ENCODE results near the gene NPAS3.

NPAS3 gene

DNA sequence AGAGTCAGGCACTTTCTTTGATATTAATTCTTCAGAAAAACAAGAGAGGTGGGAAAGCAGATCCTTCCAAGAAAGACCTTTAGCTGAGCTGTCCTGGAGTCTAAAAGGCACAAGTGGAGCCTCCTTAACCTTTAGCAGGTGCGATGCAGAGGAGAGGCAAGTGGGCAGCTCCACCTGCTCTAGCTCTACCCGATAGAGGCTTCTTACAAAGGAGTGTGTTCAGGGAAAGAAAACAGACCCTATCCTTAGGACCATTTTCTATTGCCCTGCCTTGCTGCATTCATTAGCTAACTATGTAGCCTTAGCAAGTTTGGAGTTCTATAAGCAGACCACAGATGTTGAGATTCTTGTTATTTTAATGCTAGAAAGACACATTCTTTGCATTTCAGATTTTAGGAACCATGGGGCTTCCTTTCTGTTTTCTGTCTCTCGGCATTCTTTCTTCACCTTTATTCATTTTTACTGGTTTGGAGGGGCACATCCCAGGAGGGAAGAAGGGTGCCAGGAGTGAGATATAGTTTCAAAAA, 797.7 kb downstream of the NPAS3 start:
- no peak for DNase-seq

DNA sequence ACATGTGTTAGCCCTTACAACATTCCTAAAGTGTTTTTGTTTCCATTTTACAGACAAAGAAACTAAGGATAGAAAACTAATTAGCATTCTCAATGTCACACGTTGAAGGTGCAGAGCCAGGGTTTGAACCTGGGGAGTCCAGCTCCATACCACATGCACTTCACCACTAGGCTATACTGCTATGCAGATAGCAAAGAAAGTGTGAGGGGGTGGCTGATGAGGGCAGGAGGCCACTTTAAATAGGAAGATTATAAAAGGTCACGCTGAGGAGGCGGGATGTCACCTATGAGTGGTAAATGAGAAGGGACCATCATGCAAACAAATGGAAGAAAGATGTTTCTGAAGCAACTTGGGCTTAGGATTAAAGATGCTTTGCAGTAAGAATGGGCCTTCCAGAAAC, 798.3 kb downstream of the NPAS3 start:
- no peak for DNase-seq

DNA sequence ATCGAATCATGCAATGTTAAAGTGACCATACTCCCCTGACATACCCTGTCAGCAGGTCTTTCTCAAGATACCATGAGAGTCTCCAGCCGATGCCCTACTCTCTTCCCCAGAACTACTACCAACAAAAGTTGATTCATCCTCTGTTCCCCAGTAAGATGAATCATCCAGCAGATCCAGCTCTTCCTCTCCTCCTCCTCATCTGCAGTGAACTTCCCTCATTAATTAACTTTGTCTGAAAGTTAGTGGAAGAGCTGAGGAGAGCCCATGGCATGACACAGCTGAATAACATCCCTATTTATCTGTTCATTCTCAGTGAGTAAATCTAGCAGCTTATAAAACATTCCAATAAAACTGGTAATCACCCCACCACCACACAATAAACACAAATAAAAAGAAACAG, 798.8 kb downstream of the NPAS3 start:
- no peak for DNase-seq

DNA sequence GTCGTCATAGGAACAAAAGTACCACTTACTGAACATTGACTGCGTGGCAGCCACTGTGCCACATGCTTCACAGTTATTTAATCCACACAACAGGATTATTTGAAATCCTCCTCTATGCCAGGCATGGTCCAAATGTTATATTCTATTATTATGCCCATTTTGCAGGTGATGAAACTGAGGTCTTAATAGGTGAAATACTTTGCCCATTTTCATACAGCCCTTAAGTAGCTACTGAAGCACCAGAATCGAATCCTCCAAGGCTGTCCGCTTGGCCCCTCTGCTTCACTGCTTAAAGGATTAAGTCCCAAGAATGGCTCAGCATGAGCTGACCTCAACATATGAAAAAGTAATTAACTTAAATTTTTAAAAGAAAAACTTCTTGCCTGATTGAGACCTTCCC, 799.4 kb downstream of the NPAS3 start:
- no peak for DNase-seq

DNA sequence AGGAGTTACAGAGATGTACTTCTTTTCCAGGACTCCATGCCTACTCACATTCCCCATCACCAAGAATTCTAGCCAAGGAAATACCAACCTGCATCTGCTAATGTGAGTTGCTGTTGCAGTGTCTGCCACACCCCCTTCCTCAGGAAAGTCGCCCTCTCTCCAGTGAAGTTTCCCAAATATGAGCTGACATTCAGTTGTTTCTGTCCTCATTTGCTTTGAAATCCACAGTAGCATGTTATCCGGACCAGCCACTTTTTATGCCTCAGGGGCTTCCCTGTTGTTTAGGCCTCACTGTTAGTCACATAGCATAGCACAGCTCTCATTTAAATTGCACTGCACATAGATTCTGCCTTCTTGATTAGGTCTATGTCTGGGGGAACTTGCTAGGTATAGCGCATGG, 799.8 kb downstream of the NPAS3 start:
- no peak for DNase-seq

DNA sequence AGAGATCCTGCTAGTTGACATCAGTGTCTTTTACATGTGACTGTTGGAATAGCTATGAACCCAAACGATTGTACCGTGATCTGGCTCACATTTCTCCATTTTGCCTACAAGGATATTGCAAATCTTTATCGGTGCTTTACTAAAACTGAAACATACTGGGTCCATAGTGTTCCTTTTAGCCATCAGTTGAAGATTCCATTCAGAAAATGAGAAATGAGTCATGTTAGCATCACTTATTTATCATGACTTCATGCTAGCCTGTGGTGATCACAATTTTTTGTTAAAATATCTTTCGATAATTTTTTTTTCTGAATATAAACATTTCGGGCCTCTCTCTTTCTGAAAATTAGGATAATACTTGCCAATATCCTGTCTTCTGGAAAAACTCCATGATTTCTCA, 801.9 kb downstream of the NPAS3 start:
- DNase-seq: no peak

DNA sequence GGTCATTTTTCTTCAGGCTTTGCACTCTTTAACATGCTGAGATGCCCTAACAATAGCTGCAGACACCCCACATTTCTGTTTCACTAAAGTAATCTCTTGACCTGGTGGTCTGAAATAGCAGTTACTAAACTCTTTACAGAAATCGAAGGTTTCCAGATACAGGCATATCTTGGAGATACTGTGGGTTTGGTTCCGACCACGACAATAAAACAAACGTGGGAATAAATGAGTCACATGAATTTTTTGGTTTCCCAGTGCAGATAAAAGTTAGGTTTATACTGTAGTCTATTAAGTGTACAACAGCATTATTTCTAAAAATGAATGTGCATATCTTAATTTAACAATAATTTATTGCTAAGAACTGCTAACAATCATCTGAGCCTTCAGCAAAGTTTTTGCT, 803.5 kb downstream of the NPAS3 start:
- no peak for DNase-seq

DNA sequence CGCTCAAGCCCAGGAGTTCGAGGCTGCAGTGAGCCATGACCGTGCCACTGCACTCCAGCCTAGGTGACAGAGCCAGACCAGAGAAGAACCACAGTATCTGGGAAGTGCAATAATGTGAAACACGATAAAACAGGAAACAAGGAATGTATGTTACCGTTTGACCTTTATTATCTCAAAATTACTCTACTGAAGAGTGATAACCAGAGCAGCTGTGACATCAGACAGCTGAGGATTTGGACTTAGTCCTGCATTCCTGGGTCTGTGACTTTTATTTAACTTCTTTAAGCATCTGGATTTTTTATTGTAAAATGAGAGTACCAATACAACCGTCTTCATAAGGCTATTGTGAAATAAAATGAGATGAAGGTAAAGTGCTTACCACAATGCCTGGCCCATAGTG, 806.5 kb downstream of the NPAS3 start:
- DNase-seq: no peak

DNA sequence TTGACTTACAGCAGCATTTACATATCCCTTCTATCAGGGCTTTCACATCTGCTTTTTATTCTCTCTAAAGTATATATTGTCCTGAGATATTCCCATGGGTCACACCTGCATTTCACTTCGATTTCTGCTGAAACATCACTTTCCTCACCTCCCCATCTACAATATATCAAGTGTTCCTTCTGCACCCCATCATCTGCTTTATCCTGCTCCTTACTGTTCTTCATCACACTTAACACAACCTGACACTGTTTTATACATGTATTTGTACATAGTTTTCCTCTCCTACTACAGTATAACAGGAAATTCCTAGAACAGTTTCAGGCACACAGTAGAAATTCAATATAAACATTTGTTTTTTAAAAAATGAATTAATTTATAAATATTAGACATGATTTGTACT, 809.1 kb downstream of the NPAS3 start:
- DNase-seq: no peak

DNA sequence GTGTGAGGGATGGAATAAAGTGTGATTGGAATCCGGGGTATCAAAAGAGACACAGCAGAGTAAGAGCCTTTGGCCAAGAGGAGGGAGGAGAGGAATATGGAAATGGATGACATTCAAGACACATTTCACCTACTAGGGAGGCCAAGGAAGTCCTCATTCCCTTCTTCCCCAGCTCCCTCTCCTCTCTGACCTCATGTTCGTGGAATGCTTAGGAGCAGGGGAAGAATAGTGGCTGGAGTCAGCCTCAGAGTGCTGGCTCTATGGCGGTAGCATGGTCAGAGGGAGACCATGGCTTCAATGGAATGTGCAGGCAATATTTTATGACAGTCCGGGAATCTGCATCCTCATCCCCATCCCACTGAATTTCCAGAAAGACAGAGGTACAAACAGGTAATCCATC, 815.6 kb downstream of the NPAS3 start:
- DNase-seq: no peak

DNA sequence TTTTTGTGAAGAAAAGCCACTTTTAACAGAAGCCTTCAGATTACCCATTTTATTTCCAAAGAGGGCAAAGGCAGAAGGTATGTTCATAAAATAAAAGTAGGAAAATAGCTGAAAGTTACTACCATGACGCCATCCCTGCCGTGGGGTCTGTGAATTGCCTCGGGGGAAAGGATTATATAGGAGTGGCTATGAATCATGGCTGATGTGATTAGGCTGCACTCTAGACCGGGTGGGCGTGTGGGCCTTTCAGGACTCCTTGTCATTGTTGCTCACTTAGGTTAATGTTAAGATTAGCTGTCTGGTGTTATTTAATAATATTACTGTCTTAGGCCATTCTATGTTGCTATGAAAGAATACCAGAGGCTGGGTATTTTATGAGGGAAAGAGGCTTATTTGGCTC, 816.7 kb downstream of the NPAS3 start:
- no peak for DNase-seq

DNA sequence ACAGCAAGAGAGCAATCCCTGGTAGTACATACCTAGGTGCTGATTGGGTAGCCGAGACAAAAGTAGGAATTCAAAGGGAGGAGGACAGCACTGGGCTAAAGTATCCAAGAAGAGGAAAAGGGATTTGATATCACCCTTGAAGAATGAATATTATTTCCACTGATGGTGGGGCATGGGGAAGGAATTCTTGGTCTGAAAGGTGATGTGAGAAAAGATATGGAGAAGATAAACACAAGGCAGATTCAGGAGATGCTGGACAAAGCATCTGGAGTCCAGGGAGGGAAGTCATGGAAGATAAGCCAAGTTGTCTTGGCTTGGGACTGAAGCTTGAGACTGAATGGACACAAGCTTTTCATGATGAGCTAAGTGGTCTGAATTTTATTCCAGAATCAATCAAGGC, 818.2 kb downstream of the NPAS3 start:
- DNase-seq: no peak

DNA sequence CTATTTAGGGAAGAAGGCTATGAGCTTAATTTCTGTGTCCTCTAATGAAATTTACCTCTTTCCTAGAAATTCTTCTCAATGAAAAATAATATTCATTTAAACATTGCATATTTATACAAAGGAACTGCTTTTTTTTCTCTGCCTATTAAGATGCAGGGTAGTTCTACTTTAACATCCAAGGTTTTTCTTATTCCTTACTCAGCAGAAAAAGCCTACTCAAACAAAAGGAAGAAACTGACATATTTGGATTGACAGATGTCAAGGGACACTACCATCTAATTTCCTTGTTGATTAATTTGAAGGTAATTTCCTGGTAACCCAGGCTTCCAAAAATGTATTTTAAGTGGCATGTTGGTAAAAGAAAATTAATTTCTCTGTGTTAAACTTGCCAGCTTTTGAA, 819.9 kb downstream of the NPAS3 start:
- DNase-seq: no peak

DNA sequence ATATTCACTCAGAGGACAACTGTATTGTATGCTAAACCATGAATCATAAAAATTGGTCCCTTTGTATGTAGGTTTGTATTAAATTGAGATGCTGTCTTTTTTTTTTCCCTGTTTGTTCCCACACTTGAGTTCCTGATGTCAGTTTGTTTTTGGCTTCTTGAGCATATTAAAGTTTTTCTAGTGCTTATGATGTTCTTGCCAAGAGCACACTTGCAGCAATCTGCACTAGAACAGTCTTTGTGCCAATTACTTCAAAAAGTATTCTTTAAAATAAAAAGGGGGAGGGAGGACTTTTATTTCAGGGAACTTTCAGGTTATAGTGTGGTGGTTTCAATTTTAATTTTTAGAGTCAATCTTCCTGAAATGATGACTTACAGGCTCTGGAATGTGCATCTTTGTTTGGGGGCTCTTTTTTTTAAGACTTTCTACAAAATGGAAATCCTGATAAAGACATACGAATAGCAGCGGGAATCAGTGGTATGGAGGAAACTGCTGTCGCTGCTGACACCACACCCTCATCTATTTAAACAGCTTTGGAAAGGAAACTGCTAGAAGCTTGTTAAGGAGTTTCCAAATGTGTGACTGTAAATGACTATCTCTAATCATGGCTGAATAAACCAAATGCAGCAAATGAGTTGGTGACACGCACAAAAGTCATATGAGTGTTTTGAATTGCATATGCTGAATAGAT, 823.6 kb downstream of the NPAS3 start:
- DNase-seq: no peak

DNA sequence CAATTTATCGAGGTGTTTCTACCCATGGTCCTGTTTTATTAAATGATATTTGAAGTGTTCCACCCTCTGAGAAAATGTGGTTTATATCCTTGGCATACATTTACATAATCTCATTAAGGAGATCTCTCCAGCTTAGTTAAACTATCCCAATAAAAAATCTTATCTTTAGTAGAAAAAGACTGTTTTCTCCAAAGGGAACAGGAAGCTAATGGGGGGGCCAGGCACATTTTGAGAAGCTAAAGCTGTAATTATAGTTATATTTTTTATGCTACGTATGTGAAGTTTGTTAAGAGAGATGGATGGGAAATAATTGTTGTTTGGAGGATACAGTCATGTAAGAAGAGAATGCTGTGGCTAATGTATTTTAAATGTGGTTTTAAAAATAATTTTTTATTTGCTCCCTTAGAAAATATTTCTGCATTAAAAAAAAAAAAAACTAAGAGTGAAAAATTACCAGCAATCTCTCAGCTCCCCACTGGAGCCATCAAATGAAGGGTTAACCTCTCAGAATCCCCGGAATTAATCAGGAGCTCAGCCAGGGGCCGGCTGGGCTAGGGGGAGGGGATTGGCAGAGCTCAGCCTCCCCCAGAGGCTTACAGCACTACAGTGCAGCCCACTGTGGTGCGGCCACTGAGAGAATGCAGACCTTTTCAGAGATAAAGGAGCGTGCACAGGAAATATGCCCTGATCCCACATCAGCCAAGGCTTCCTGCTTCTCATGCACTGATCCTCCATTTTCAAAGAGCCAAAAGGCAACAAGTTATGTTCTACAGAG, 826.4 kb downstream of the NPAS3 start:
- DNase-seq: no peak

DNA sequence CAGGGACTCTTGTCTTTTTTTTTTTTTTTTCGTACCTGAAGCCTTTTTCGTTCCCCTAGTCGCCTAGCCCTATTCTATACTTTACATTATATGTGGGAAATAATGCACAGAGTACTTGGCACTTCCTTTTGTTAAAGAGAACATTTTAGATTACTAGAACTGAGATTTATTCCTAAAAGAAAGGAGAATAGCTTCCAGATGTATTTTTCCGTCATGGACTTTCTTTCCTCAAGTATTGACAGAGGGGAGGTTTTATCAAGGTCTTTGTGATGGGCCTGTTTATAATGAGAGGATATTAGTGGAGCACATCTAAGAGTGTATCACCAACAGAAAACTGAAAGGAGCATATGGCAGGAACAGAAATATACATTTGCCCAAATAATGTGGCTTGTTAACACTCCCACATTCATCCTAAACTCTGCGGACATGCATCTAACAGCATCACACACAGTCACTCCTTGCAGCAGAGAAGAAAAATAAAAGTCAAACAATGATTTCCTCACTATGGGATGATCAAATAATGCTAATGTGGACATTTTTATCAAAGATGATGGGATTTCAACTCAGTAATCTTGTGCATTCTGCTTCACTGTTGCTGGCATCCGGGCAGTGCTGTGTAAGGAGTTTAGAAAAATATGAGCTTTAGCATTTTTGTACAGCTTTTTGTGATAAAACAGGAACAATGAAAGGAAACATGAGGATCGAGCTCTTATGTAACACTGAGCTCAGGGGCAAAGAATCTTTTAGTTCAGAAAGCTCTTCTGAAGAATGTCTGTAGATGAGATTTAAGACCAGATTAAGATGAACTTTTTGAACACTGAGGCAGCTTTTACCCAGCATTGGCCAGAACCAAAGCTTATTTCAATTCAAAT, 829.1 kb downstream of the NPAS3 start:
- no peak for DNase-seq

DNA sequence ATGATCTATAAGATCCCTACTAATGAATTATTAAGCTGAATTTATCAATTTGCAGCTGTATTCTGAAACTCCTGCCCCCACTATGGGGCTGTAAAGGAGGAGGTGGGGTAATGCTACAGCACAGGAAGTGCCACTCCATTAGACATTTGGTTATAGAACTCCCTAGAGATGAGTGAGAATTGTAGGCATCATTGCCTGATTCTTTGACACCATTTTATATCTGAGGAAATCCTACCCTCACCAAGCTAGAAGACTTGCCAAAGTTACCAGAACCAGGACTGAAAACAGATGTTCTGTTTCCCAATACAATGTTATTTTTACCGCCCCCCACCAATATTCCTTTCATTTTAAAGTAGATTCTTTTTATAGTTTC, 829.8 kb downstream of the NPAS3 start:
- DNase-seq: no peak

DNA sequence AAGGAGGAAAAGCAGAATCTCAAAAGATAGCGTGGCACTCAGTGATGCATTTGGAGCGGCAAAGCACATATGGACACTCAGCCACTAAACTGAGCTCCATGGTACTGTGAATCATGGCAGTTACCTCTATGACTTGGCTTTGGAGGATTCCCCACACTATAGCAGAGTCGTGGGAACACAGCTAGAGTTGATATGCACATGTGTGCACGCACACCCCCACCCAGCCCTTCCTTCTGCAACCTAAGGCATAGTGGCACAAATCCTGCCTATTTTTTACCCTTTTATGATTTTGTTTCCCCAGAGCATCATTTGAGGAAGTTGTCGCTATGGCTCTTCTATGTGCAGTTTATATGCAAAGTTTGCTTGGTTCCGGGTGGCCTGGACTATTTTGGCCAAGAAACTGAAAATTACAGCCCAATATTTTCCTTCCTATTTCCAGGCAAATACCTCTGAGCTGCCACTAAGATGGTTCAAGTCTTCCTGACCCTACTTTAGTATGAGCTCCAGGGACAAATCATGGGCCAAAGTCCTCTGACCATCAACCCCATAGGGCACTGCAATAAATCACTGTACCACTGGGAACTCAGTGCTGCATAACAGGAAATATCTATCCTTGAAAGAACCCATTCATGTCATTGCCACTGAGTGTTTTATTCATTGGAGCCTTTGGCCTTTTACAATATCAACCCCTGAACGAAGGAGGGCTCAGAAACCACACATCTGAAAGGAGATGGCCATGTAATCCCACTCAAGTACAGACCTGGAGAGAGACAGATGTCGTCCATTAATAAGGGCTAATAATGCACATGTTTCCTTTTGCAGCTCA, 834.7 kb downstream of the NPAS3 start:
- no peak for DNase-seq

DNA sequence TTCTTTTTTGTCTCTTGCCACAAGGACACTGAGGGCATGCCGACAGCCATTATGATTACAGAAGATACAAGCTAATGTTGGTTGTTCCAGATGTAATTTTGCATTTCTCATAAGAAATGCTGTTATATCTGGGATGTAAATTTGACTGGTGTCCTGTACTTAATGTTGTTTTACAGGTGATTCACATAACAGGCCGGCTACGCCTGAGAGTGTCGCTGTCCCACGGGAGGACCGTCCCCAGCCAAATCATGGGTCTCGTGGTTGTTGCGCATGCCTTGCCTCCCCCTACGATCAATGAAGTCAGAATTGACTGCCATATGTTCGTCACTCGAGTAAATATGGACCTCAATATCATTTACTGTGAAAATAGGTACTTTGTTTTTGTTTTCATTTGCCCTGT, 835.5 kb downstream of the NPAS3 start:
- DNase-seq: no peak

DNA sequence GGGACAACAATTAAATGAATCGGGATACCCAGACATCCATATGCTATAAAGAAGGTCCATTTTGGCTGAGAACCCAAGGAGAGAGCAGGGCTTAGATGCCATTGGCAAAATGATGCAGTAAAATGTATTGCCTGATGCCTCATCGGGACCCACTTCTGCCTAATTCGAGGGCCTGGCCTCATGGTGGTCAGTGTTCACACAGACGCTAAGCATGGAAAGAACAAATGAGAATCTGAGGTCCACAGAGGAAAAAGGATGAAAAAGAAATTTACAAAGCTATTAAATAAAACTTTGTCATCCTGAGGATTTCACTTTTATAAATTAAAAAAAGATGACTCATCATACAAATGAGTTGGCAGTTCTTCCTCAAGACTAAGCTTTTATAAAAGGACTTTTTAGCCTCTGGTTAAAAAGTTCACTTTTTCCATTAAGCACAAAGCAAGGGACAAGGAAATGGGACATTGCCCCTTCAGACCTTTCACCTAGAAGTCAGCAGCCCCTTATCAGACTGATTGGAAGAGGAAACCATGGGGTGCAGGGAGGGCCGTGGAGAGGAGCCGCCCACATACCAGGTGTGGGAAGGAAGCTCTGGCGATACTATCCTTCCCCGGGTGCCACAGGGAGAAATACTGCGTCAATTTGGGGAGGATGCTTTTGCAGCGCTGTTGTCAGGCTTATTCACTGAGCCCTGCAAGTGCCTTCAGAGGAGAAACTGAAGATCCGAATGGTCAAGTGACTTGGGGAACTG, 836.2 kb downstream of the NPAS3 start:
- DNase-seq: no peak

DNA sequence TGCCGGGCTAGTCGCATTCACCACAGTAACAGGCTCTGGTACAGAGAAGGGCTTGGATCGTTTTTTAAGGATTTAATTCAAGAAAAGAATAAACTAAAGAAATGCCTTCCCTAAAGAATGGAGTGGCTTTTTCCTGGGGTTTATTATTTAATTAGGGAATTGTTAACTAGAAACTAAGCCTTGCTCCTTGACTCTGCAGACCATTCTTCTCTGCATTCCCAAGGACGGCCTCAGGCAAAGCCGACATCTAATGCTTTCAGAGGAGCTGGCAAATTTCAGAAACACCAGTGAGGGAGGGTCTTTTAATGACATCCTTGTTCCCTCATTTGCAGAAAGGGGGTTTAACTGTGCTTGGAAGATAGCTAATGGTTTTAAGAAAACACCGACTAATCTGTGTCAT, 838.2 kb downstream of the NPAS3 start:
- DNase-seq: no peak

DNA sequence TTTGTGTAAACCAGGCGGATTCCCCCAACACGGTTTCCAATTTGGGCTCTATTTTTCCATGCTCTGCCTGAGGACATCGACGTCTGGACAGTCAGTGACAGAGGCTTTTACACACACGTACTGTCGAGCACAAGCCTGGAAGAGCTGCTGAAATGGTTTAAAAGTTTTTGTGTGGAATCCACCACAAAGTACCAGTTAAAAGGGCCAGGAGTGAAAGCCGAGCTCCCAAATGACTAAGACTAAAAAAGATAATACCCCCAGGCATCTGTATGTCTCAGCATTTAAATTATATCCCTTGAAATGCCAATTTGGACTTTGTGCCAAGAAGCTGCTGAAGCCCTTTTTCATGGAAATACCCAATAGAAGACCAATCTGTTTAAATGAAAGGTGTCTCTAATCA, 839.0 kb downstream of the NPAS3 start:
- DNase-seq: no peak

All from activated CD4-positive, alpha-beta T cell treated with anti-CD3 and anti-CD28 coated beads, Interleukin-2, amount 50 U/mL, for 1 hour (primary cell).